Endometrial microvascular endothelial cells (primary cell): ENCODE results near the gene NAV2. TPM values are rescaled to one million over a fixed set of nuclear protein-coding genes. Genes with fewer than 3 reads are reported as not detected.
"Not testable (repeated sequence)": the region's sequence is repeated elsewhere in the genome, so short reads cannot be mapped to it uniquely, and the experiment has no call there.

Source experiments
- in situ Hi-C: cut with HindIII; loops from 2 replicates; pipeline ENCODE4 v1.10.0; 2017; ENCODE audit warnings: low sequenced_read_pairs, low pct_unique_long_range_greater_than_20kb; ENCODE audit errors: inconsistent ontology term
- total RNA-seq: library from RNA; depleted of rRNA; stranded (reverse); fragments of >200 nt; gene quantifications from one replicate; pipeline ENCODE4 v1.2.3, GENCODE V29; 2015; ENCODE audit errors: inconsistent ontology term

NAV2 gene
- total RNA-seq, 1 donor from 2014 or later, result 27.0 TPM

DNA sequence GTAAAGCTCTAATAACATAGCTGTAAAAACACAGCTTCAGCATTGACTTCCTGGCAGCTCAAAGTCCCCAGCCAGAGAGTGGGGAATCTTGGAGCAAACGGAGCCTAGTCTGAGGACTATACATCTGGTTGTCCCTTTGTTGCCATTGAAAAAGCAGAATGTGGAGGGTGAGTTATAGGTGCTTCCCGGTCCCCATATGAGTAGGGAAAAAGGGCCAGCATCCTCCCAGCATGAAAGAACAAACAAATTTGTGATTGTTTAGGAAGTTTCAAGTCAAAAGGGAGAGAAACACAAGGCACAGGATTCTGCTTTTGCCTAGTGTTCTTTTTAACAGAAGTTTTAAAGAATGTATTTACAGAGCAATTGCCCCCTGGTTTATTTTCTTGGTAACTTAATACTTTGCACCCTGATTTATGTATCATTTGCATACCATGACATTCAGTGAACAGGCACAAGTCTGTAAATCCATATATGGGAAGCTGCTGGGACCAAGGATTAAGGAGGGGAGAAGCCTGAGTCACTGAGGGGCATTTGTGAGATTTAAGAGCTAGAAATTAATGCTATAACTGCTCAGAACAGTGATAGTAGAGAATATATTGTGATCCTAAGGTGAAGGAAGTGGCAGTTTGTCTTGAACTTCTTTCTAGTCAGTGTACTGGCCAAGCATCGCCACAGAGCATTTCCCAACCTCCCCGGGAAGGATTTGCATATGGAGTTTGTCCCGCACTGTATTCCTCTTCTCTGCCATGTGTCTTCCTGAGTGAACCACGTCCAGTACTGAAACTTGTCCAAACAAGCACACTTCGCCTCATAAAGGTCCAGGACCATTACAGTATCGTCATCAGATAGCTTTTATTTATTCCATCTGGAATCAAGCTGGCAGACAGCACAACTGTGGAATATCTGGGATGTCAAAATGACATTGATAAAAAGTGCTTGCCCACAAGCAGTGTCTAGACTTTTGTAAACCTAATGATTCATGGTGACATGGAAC is 344.6 kb downstream of the NAV2 start:
- in situ Hi-C loops, result no loop called here

DNA sequence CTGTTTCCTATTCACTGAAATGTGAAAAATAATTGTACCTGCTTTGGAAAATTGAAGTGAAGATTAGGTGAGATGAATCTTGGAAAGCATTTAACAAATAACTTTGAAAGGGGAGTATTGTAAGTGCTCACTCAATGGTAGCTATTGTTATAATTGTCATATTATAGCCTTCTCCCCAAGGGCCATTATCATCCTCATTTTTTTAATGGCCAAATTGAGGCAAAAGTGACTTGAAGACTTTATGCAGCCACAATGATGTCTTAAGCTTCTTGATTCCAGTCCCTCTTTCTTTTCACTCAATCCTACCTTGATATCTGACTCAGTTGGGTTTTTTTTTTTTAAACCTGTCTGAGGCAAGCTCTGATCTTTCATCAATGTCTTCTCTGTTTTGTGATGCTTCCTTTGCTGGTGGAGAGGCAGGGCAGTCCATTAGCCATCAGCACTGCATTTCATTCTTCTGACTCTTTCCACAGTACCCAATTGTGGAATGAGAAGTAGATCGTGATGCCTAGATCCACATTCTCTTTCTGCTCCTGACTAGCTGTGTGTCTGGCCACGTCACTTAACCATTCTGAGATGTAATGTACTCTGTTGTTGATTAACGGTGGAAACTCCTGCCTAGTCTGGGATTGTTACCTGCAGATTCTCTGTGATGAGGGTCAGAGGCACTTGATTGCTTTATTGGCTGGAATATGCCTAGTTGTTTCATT is 346.3 kb downstream of the NAV2 start:
- in situ Hi-C loops, result no loop called here

DNA sequence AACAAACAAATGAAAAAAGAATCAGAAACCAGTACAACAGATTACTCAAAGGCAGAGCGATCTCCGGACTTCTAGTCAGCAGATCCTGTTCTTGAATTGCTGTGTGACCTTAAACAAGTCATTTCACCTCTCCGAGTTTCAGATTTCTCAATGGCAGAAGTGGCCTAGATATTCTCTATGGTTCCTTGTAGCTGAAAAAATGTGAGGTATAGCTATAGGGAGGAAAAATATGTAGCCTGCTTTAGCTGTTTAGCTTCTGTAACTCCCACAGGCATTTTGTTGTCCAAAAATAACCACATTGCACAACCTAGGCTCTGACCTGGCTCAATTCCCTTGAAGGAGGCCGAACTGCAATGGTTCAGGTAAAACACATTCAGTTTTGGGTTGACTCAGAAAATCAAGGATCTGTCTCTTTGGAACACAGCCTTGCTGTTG is 347.0 kb downstream of the NAV2 start:
- in situ Hi-C loops, result no loop called here

DNA sequence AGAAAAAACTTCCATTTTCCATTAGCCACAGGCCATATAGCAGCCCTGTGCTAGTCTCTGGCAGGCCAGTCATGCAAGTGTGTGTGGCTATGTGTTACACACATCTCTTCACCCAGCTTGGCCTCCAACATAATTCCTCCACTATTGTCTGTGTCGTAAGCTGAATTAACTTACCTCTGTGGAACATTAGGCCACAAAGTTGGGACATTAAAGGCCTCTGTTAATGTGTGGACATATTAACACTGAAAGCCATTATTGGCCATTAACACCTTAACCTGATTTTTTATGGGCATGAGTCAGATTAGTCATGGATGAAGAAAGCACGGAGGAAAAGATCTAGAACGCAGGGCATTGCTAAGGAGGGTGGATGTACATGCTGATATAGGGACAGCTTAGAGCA is 347.5 kb downstream of the NAV2 start:
- in situ Hi-C loops, result no loop called here

DNA sequence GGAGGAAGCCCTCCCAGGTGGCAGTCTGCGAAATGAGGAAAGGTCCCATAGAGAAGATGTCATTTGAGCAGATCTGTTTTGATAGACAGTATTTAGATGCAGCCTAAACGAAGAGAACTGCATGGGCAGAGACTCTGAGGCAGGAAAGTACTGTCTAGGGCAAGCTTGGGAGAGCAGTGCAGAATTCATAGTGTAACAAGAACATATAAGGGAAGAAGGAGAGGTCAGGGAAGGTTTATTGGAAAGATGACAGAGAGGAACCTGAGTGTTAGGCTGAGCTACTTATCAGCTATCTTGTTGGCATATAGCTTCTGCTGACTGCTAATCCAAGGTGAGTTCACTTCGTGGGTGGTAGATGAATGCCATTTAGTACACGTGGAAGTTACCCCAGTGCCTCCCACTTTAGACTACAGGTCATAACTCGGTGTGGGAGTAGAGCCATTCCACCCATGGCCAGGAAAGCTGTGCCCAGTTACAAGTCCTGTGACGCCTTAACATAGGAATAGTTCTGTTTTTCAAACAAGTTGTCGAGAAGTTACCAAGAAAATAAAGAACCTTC is 348.1 kb downstream of the NAV2 start:
- in situ Hi-C loops, result no loop called here

DNA sequence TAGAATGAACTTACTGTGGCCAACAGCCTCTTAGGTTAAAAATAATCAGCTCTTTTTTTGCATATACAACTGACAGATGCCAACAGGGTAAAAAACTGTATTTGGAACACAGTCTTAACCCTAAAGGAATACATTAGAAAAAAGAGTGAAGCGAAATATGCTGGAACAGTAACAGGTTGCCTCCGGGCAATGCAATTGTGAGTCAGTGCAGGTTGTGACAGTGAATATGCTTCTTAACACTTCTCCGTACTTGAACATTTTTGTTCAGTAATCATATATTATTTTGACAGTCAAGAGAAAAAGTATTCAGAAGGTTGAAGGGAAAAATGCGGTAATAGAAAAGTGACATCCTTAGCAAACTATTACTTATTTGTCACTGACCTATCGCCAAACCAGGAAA is 349.1 kb downstream of the NAV2 start:
- in situ Hi-C loops, result no loop called here

DNA sequence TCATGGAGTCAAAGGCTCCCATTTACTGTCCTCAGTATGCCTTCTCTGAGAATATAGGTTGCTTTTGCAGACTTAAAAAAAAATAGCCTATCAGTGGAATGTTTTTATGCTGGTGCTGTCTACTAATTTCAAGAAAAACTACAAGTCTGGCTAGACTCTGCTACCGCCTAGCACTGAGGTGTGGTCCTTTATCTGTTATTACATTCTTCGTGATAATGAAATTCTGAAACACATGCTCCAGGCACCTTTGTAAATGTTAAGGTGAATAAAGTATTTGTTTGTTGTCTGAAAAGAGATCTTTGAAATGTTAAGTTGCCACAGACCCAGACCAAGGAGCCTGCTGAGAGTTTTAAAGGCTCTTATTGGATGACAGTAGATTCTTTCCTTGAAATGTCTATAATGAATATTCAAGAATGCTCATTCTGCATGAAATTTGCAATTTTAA is 352.3 kb downstream of the NAV2 start:
- in situ Hi-C loops, result no loop called here

DNA sequence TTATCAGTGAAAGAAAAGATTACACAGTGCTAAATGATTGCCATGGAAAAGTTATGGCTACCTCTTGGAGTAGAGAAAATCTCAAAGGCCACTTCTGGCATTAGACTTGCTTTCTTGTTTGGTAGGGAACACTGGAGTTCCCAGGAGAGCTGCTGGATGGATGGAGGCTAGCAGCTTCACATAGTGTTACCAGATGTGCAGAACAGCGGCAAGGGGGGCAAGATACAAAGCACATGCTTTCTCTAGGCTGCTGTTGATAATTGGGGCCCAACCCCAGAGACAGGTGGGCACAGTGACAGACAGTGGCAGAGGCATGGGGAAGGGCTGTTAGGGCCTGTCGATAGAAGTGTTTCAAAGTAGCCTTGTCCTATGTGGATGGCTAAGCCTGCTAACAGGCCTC is 352.8 kb downstream of the NAV2 start:
- in situ Hi-C loops, result no loop called here

DNA sequence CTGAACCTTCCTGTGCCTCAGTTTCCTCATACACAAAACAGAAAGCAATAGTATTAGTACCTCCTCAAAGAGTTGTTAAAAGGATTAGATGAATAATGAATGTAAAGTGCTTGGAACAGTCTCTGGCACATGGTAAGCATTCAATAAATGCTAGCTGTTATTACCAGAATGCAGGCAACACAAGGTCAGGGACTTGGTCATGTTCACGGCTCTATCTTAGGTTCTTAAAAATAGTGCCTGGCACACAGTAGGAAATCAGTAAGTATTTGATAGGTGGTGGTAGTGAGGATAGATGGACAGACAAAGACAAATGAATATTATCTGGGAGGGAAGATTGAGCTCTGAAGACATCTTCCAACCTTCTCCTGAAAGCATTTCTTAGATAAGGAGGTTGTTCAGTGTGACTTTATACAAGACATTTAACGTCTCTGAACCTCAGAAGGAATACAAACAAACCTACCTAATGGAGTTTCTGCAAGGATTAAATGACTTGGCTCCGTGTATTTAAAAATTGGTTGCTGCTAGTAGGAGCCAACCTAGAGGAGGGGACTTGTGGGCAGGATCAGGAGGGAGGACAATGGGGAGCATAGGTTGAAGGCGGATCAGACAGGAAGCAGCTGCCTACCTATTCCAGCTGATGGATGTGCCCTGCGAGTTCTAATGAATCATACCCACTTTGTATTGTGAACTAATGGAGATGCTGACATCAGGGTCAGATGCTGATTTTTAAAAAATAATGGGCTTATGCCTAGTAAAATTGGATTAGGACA is 353.6 kb downstream of the NAV2 start:
- in situ Hi-C loops, result no loop called here

DNA sequence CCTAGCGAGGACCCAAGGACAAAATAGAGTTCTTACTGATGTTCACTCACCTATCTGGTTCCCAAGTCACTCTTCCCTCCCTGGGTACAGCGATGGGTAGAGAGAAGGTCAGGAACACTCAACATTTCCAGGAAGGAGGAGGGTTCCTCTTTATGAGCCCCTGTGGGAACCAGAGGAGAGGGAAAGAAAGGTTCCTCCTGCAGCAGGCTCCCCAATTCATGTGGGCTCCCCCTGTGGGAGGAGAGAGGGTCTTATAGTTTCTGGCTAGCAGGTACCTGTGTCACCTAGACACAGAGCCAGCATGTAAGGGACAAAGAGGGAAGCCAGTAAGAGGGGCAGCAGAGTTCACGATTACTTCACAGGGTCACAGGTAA is 354.1 kb downstream of the NAV2 start:
- in situ Hi-C loops, result no loop called here

DNA sequence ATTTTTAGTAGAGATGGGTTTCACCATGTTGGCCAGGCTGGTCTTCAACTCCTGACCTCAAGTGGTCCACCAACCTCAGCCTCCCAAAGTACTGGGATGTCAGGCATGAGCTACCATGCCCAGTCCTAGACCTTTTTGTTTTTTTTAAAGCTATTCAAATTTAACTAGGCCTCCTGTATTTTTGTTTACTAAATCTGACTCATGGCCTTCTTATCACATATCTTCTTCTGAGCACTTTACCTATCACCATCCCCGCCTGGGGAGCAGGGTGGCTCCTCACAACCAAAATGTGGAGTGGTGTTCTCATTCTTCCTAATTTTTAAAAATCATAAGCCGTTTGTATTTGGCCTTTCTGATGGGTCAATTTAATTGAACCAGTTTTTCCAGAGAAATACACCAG is 355.0 kb downstream of the NAV2 start:
- in situ Hi-C loops, result no loop called here

DNA sequence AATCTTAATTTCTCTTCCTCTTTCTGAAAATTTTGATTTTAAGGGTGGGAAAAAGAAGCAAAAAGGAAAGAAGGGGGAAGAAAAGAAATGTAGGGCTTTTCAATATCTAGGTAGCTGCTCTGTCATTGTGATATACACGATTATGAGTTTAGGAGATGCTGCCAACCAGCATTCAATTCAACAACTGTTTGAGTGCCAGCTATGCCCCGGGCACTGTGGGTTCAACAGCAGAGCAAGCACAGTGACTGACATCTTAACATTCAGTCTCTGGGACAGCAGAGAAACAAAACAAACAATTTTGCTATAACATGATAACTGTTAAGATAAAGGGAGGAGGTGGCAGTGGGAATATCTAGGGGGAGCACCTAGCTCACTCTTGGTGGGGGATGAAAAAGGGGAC is 356.1 kb downstream of the NAV2 start:
- in situ Hi-C loops, result no loop called here

DNA sequence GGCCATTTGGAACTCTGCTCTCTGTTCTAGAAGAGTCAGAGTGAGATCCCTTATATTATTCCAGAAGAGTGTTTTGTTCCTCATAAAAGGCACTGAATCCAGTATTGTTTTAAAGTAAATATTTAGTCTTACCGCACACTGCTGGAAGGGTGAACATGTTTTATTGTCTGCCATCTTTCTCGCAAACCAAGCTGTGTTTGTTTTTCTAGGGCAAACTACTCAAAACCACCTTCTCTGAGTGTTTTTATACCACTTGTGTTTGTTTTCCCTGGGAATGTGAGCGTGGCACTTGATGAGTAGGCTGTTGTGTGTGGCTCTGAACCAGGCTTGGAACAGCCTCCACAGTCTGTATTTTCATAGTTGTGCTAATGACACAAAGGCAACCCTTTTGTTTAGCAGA is 357.8 kb downstream of the NAV2 start:
- in situ Hi-C loops, result no loop called here

DNA sequence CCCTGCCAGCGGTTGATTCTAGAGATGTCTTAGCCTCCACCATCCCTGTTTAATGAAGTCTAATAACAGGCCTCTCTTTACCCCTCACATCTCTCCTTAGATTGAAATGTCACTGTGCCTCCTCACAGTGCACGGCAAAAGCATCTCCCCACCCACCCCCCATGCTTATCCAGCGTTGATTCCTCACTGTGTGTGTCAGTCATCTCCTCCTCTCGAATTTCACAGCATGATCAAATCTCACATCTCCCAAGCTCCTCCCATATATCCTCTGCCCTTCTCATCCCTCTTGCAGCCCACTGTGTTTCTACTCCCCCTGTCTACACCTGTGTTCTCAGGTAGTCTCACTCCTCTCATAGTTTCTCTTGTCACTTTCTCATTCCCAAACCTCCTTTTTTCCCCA is 363.0 kb downstream of the NAV2 start:
- in situ Hi-C loops, result no loop called here

DNA sequence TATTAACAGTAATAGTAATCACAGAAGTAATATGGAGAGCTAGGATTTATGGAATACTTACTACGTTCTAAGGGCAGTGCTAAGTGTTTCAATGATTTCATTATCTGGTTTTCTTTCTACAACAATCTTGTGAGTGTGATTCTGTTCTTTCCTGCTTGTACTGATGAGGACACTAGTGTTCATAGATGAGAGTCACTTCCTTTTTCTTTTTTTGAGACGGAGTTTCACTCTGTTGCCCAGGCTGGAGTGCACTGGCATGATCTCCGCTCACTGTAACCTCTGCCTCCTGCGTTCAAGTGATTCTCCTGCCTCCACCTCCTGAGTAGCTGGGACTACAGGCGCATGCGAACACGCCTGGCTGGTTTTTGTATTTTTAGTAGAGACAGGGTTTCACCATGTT is 366.2 kb downstream of the NAV2 start:
- in situ Hi-C loops, result no loop called here

DNA sequence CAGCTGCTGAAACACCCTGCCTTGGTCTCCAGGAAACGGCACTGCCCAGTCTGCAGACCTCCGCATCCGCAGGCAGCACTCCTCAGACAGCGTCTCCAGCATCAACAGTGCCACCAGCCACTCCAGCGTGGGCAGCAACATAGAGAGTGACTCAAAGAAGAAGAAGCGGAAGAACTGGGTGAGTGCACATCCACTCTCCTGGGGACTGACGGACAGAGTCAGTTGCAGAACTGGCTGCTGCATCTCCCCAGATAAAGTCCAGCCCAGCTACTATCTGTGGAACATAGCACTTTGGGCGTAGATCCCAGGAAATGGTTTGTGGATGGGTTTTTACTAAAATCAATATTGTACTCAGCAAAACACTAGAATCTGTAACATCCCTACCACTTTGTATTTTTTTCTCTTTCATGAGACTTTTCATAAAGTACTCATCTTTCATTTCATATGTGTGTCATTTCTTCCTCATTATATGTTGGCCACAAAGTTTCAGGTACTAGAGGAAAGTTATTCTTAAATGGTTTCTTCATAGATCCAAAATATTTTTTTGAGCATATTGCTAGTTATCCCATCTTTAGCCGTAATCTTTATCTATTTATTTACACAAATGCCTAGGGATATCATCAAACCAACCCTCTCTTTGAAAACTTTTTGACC is 367.5 kb downstream of the NAV2 start:
- in situ Hi-C loops, result no loop called here

DNA sequence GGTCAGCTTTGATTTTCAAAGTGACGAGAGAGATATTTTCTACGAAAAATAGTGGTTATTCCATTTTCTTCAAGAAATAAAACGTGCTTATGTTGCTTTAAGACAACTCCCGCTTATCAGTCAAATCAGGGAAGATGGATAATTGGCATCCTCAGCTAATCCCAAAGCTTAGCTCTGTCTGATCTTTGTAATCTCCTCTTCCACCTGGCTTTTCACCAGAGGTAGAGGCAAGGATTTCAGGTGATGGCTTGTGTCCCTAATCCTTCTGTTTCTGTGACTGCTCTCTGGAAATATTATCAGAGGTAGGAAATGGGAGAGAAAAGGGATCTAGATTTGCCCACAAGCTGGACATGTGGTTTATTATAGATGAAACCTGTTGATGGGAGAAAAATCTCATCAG is 368.7 kb downstream of the NAV2 start:
- in situ Hi-C loops, result no loop called here

DNA sequence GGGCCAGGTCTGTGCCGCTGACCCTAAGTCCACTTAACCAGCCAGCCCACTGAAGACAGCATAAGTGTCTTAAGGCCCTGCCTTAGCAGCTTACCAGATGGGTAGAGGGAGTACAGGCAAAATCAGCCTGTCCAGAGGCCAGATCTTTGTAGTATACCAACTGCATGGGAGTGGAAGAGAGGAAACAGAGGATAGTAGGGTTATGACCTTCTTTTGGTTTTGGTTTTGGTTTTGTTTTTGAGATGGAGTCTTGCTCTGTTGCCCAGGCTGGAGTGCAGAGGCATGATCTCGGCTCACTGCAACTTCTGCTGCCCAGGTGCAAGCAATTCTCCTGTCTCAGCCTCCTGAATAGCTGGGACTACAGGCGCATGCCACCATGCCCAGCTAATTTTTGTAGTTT is 371.2 kb downstream of the NAV2 start:
- in situ Hi-C loops, result not testable (repeated sequence)
